Kidney tubule cell (primary cell): ENCODE data around the gene DCLK2.

Experiments used
- DNase-seq: peaks from one replicate; pipeline ENCODE4 v3.0.0-alpha.2; 2018; ENCODE audit warnings: low spot score

The DCLK2 gene

GRCh38 chr4:150069353-150069752 lies 8.9 kb upstream of the DCLK2 start:
- no peak for DNase-seq

DNA sequence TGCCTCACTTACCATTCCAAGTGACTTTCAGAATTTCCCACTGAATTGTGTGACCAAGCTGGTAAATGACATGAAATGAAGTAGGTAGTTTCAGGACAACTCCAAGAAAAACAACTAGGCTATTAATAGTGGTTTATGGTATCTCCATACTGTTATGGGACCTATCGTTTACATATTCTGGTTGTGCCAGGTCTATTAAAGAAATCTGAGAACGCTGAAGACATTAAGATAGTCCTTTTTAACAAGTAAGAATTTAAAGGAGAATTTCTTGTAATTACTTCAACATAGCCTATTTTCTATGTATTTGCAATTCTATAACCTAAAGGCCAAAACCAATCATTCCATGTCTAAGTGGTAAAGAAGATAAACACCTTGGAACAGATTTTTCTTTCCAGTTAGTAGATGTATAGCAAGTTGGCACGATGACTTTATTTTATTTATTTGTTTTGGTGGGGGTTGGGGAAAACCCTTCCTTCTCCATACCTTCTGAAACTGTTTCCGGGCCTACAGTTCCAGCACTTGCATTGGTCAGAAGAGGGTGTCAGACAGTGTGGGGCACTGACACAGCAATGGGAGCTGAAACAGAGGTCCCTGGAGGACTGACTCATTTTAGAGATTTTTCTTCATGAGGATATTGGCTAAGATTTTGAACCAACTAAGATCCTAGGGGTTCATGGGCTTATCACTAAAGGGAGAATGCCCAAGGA lies 7.6 kb upstream of the DCLK2 start:
- DNase-seq: no peak

GRCh38 chr4:150072471-150072870 lies 5.8 kb upstream of the DCLK2 start:
- DNase-seq: no peak

GRCh38 chr4:150072906-150073714 lies 5.1 kb upstream of the DCLK2 start:
- DNase-seq: peak; percentile 56

- DNase-seq: no peak
Measured at GRCh38 chr4:150074064-150074463, 4.2 kb upstream of the DCLK2 start.

- DNase-seq: peak; percentile 65
Measured at GRCh38 chr4:150078579-150079080, 385 bp downstream of the DCLK2 start.

GRCh38 chr4:150079081-150079581 lies 886 bp downstream of the DCLK2 start:
- peak; percentile 63 for DNase-seq

DNA sequence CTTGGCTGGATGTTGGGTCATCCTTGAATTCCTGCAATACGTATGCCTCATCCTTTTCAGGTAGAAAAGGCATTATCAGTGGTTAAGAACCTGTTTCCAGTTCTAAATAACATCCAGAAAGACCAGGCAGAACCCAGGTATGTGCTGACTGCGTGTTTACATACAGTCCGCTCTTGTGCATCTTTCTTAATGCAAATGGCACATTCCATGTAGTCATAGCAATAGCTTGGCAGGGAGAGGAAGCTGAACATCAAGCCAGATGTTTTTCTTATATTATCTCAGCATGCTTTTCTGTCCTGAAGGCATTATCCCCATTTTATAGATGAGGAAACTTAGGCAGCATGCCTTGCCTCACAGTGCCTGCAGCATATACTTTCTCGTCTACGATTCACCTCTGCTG lies 2.1 kb downstream of the DCLK2 start:
- DNase-seq: no peak

GRCh38 chr4:150080875-150081274 lies 2.6 kb downstream of the DCLK2 start:
- no peak for DNase-seq

DNA sequence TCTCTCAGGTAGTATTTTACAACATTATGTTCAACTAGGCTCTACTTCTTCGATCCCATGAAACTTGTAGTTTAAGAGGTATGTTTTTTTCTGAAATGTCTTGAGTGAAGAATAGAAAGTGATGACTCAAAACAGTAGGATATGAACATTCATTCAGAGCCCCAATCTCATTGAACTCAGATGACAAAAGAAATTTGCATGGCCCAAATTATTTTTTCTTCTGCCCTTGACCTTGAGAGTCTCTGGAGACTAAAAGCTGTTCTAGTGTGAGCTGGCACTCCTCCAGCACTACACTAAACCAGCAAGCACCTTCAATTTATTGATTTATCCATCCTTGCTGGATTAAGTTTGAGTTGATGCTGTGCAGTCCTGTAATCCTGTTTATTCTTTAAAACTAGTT lies 4.0 kb downstream of the DCLK2 start:
- DNase-seq: no peak

DNA sequence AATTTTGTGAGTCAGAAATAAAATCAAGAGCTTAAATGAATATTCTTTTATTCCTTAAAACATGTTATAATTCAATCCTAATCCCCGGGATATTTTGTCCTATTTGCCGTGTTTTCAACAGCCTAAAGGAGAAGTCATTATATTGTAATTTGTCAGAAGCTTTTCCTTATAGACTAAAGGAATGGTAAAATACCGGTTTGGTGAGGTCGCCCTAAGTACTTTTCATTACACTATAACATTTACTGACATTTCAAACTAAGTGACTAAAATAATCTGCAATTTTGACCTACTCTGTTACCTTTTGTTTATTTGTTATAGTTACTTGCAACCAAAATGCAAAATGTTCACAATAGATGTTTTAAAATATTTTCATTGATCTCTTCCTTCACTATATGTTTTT lies 8.8 kb downstream of the DCLK2 start:
- DNase-seq: no peak

DNA sequence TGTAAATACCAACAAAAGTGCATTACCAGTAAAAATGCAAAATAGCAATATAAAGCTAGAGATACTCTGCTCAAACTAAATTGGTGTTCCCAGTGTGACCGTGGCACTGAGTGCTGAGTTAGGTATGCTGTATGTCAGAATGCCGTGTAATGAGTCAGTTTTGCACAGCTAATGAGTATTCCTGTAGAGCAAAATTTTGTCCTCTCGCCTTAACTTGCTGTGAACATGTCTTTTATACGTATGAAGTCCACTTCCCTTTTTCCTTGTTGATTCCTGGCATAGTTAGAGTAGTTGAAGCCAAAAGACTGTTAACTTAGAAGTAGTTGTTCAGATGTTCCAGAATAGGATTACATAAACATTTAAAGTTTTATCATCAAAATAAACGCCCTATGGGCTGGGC lies 11.5 kb downstream of the DCLK2 start:
- peak; percentile 12 for DNase-seq

- no peak for DNase-seq
Measured at GRCh38 chr4:150090836-150091235, 12.6 kb downstream of the DCLK2 start.

DNA sequence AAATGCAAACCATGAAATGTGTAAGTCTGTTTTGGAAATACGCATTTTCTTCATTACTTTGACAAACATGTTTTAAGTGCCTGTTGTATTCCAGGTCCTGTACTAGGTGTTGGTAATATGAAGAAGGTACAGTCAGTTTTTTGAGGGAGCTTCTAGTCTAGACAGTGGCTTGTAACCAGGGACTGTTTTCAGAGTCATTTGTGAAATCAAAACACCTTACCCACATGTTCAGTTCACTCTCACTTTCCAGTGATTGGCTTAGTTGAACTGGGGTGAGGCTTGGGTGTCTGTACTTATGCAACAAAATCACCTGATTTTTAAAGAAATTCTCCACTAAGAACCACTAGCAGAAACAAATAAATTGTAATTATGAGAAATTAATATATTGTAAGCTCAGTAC lies 16.4 kb downstream of the DCLK2 start:
- DNase-seq: no peak

GRCh38 chr4:150096625-150097024 lies 18.4 kb downstream of the DCLK2 start:
- no peak for DNase-seq

- DNase-seq: no peak
Measured at GRCh38 chr4:150098214-150098613, 20.0 kb downstream of the DCLK2 start.

GRCh38 chr4:150104404-150105027 lies 26.3 kb downstream of the DCLK2 start:
- no peak for DNase-seq

DNA sequence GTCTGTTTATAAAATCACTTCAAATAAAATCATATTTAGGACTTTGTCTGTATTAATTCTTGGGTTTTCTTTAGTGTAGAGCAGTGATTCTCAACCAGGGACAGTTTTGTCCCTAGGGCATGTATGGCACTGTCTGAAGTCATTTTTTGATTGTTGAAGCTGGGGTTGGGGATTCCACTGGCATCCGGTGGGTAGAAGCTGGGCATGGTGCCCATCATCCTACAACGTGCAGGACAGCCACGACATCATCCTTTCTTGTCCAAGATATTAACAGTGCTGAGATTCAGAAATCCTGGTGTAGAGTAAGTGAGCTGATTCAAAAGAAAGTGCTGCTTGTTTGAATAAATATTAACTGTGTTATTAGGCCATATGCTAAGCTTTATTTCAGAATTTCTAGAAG lies 28.6 kb downstream of the DCLK2 start:
- DNase-seq: peak; percentile 33

DNA sequence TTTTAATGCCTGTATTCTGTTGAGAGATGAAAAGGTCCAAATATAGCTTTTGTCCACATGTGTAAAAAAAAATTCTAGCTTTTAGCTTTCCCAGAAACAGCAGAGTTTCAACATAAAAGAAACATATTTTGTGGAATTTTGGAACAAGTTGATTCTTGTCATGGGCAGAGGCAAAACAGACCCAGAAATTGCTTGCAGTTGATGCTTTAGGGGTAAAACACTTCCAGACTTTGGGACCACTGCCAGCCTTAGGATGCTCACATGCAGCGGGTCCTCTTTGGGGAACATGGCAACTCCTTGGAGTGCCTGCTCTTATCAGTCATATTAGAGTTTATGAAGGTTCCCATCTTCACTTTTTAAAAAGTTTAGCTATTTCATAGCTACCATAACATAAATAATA lies 30.4 kb downstream of the DCLK2 start:
- DNase-seq: no peak

- DNase-seq: no peak
Measured at GRCh38 chr4:150114641-150115040, 36.4 kb downstream of the DCLK2 start.

GRCh38 chr4:150115851-150116250 lies 37.6 kb downstream of the DCLK2 start:
- peak; percentile 20 for DNase-seq

GRCh38 chr4:150116506-150116905 lies 38.3 kb downstream of the DCLK2 start:
- DNase-seq: peak; percentile 15

DNA sequence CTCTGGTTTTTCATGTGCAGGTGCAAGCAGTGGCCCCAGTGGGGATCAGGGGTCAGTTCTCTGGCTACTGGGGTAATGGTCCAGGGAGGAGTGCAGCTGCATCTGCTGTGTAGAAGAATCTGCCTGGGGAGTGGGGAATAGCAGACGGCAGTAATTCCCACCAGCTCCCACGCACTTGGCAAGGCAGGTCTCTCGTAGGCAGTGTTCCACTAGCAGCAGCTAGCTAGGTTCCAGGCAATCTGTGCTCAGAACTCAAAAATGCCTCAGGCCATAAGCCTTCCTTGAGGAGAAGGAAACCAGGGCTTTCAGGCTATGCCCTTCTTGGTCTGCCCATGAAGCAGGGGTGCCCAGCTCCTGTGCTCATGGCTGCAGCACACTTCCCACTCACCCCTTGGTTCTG lies 38.8 kb downstream of the DCLK2 start:
- no peak for DNase-seq
